ENCODE results near the gene CCDC200. TPM values are rescaled to one million over a fixed set of nuclear protein-coding genes. Genes with fewer than 3 reads are reported as not detected.
"Not testable (repeated sequence)": the region's sequence is repeated elsewhere in the genome, so short reads cannot be mapped to it uniquely, and the experiment has no call there.

Gene CCDC200
- total and polyA plus RNA-seq, 2 of the 13 experiments (the other 11 are each of a cell fraction or from before 2014, with no cell fraction given), result not detected

DNA sequence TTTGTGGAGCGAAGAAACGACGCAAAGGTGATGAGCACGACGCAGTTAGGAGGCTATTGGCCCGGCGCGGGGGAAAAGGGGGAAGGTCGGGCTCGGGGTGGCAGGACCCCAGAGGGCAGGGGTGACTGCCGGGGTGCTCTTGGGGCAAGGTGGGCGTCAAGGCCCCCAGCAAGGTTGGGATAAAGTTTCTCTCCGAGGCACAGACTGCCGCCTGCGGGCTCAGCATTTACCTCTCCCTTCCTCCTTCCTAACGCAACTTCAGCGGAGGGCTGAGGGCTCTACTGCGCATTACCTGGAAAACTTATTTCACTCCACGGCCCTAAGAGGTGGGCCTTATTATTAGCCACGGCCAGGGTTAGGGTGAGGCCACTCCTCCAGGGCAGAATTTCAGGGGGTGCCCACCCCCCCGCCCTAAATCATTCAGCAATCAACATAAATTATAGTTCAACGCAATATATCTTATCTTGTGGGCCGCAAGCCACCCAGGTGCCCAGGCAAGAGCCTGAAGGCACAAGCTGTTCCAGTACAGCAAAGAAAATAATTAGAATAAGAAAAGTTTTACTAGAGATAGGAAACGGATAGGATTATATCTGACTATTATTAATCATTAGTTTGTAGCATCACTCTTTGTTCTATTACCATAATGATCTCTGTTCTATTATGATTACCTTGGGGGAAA lies 3.7 kb upstream of the CCDC200 start:
- H3K9me3 ChIP-seq (ENCODE audit: low read length); H2AFZ ChIP-seq (ENCODE audit: low read length); H3K79me2 ChIP-seq (ENCODE audit: insufficient read depth, low read length); H3K4me1 ChIP-seq (ENCODE audit: insufficient read depth, low read length); CTCF ChIA-PET (ENCODE audit: low intra/inter-chr PET ratio, low total read pairs); H3K27me3 ChIP-seq (ENCODE audit: control insufficient read depth in 1 of 2, insufficient read depth in 2 of 2, low read length in 2 of 2); in situ Hi-C loops (cut with HindIII; ENCODE audit: extremely low pct_ligation_motif_present, low pct_unique_long_range_greater_than_20kb); DNase-seq (ENCODE audit: low spot score); intact Hi-C loops (cut with micrococcal nuclease; ENCODE audit: unreplicated experiment); H4K20me1 ChIP-seq (ENCODE audit: insufficient read depth, low read length); H3K36me3 ChIP-seq (replicated peaks in 1 of 2; ENCODE audit: control insufficient read depth in 1 of 2, insufficient read depth in 2 of 2, low read length in 2 of 2); H3K27ac ChIP-seq (ENCODE audit: extremely low read length, insufficient read depth, low read length); POLR2A ChIA-PET; FAIRE-seq; ATAC-seq; TF ChIP-seq SP1 (IDR thresholded peaks at IDR 0.05): not testable (repeated sequence)
- Histone ChIP-seq H3K4me2 (ENCODE audit: low read depth, low read length) (peak overlapping the region; percentile 28), H3K4me3 (replicated peaks in 1 of 3; ENCODE audit: insufficient read depth in 1 of 3, low read depth in 2 of 3, low read length in 3 of 3) (peak overlapping the region in 1 of 3 experiments; percentile 5; a peak in 1 of 6 replicates), H3K9ac (ENCODE audit: insufficient read depth, low read depth, low read length) (0 out of 2 replicates have a peak overlapping the region, but pooled peaks have one; percentile 27)
- BruUV-seq (replicated peaks), result TSS peak; percentile 93
- WGBS (ENCODE audit: low lambda C conversion rate), result 75% methylated on average over 21 of the region's 24 CpGs
- TF ChIP-seq ZKSCAN8 (CRISPR knock-in tag; IDR thresholded peaks at IDR 0.05; ENCODE audit: borderline replicate concordance), result 0 out of 2 replicates have a peak, but pooled peaks have one; percentile 51
- TF ChIP-seq GABPB1 (CRISPR knock-in tag; IDR thresholded peaks at IDR 0.05), result peak; percentile 29; the same call in 1 of the 2 replicates
- 0 out of 2 replicates have a peak, but pooled peaks have one; percentile 22 for TF ChIP-seq CHD2 (IDR thresholded peaks at IDR 0.05; ENCODE audit: low read depth, low read length)
- TF ChIP-seq MTA3 (CRISPR knock-in tag; IDR thresholded peaks at IDR 0.05), result peak; percentile 91; the same call in 1 of the 2 replicates
- TF ChIP-seq NFYB (CRISPR knock-in tag; IDR thresholded peaks at IDR 0.05), result peak; percentile 41; the same call in 1 of the 2 replicates
- TF ChIP-seq, protein P1, sequence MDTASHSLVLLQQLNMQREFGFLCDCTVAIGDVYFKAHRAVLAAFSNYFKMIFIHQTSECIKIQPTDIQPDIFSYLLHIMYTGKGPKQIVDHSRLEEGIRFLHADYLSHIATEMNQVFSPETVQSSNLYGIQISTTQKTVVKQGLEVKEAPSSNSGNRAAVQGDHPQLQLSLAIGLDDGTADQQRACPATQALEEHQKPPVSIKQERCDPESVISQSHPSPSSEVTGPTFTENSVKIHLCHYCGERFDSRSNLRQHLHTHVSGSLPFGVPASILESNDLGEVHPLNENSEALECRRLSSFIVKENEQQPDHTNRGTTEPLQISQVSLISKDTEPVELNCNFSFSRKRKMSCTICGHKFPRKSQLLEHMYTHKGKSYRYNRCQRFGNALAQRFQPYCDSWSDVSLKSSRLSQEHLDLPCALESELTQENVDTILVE (CRISPR knock-in tag; IDR thresholded peaks at IDR 0.05), result peak; percentile 78
- peak; percentile 59 for TF ChIP-seq HMG20A (CRISPR knock-in tag; IDR thresholded peaks at IDR 0.05; ENCODE audit: borderline replicate concordance)
- TF ChIP-seq AHR (CRISPR knock-in tag; IDR thresholded peaks at IDR 0.05), result peak; percentile 92; the same call in 1 of the 2 replicates
- peak; percentile 35; the same call in 1 of the 2 replicates for TF ChIP-seq SAP130 (CRISPR knock-in tag; IDR thresholded peaks at IDR 0.05; ENCODE audit: low read depth)
- 0 out of 2 replicates have a peak, but pooled peaks have one; percentile 75 for TF ChIP-seq ZNF160 (CRISPR knock-in tag; IDR thresholded peaks at IDR 0.05)
- TF ChIP-seq SMAD3 (CRISPR knock-in tag; IDR thresholded peaks at IDR 0.05), result 0 out of 2 replicates have a peak, but pooled peaks have one; percentile 55
- TF ChIP-seq KLF6 (CRISPR knock-in tag; IDR thresholded peaks at IDR 0.05), result 0 out of 2 replicates have a peak, but pooled peaks have one; percentile 70
- TF ChIP-seq HMG20B (CRISPR knock-in tag; conservative IDR thresholded peaks at IDR 0.05), result 0 out of 2 replicates have a peak, but pooled peaks have one; percentile 41
- peak; percentile 40; the same call in 1 of the 2 replicates for TF ChIP-seq PHF8 (CRISPR knock-in tag; IDR thresholded peaks at IDR 0.05)
- TF ChIP-seq, protein P2, sequence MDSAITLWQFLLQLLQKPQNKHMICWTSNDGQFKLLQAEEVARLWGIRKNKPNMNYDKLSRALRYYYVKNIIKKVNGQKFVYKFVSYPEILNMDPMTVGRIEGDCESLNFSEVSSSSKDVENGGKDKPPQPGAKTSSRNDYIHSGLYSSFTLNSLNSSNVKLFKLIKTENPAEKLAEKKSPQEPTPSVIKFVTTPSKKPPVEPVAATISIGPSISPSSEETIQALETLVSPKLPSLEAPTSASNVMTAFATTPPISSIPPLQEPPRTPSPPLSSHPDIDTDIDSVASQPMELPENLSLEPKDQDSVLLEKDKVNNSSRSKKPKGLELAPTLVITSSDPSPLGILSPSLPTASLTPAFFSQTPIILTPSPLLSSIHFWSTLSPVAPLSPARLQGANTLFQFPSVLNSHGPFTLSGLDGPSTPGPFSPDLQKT (CRISPR knock-in tag; IDR thresholded peaks at IDR 0.05; ENCODE audit: borderline replicate concordance), result peak; percentile 11; the same call in 1 of the 2 replicates
- TF ChIP-seq ZSCAN9 (CRISPR knock-in tag; IDR thresholded peaks at IDR 0.05; ENCODE audit: borderline replicate concordance), result 0 out of 2 replicates have a peak, but pooled peaks have one; percentile 37
- TF ChIP-seq HNRNPL (IDR thresholded peaks at IDR 0.05; ENCODE audit: low read depth, low read length), result 0 out of 2 replicates have a peak, but pooled peaks have one; percentile 26
- 0 out of 2 replicates have a peak, but pooled peaks have one; percentile 51 for TF ChIP-seq THAP11 (CRISPR knock-in tag; IDR thresholded peaks at IDR 0.05)
- TF ChIP-seq ETV6 (CRISPR knock-in tag; conservative IDR thresholded peaks at IDR 0.05), result 0 out of 2 replicates have a peak, but pooled peaks have one; percentile 63
- TF ChIP-seq MIER3 (CRISPR knock-in tag; IDR thresholded peaks at IDR 0.05; ENCODE audit: borderline replicate concordance), result 0 out of 2 replicates have a peak, but pooled peaks have one; percentile 59
- 0 out of 2 replicates have a peak, but pooled peaks have one; percentile 9 for TF ChIP-seq KDM3A (CRISPR knock-in tag; IDR thresholded peaks at IDR 0.05; ENCODE audit: low read depth)
- 0 out of 2 replicates have a peak, but pooled peaks have one; percentile 89 for TF ChIP-seq MATR3 (CRISPR knock-in tag; IDR thresholded peaks at IDR 0.05)
- TF ChIP-seq ZBTB21 (CRISPR knock-in tag; IDR thresholded peaks at IDR 0.05), result peak; percentile 75; the same call in 1 of the 2 replicates
- TF ChIP-seq ZNF768 (CRISPR knock-in tag; IDR thresholded peaks at IDR 0.05), result peak; percentile 77; the same call in 1 of the 2 replicates
- peak; percentile 53 for TF ChIP-seq SP1 (CRISPR knock-in tag; IDR thresholded peaks at IDR 0.05)

Data from HepG2 (cell line).